PC-3 (cell line): ENCODE data around the gene KNG1. TPM values are rescaled to one million over a fixed set of nuclear protein-coding genes. Genes with fewer than 3 reads are reported as not detected.

Experiments used
- ATAC-seq: fragments of 200-7000 bp; cut with Tn5 transposase; 2 replicates; pipeline ENCODE4 v1.9.1; 2020; ENCODE audit warnings: mild to moderate bottlenecking, moderate library complexity
- BruUV-seq: library from RNA; stranded (reverse); fragments of 400-500 nt; replicated peaks from 2 replicates; lab custom pipeline; 2021; lab: Mats Ljungman, UMichigan
- CTCF ChIA-PET: fragments of 300-600 bp; sonication (Branson Sonifier 250); formaldehyde crosslinking; loops from one replicate; lab custom pipeline; 2022; ENCODE audit warnings: antibody characterized with exemption; lab: Charles Lee
- POLR2A ChIA-PET: fragments of 300-600 bp; sonication (Branson Sonifier 250); formaldehyde crosslinking; loops from one replicate; lab custom pipeline; 2022; ENCODE audit warnings: antibody characterized with exemption; ENCODE audit not compliant: unreplicated experiment; lab: Charles Lee
- DNase-seq: peaks from one replicate; pipeline ENCODE4 v3.0.0-alpha.2; 2015
- H2AFZ ChIP-seq: fragments of 300-600 bp; sonication (generic); 2 replicates; pipeline ENCODE4 v1.6.0; 2016; ENCODE audit warnings: antibody characterized with exemption, low read length
- H3F3A ChIP-seq: fragments of 300-600 bp; sonication (generic); one replicate; pipeline ENCODE4 v1.6.0; 2017; ENCODE audit warnings: antibody characterized with exemption, low read length, control low read depth, mild to moderate bottlenecking; ENCODE audit not compliant: unreplicated experiment
- H3K27ac ChIP-seq: fragments of 300-600 bp; sonication (generic); 2 replicates; pipeline ENCODE4 v1.5.1; 2016; ENCODE audit warnings: mild to moderate bottlenecking, low read length
- H3K27me3 ChIP-seq: fragments of 300-600 bp; sonication (generic); 2 replicates; pipeline ENCODE4 v1.6.1; 2016; ENCODE audit warnings: low read length, mixed read lengths
- H3K36me3 ChIP-seq: fragments of 300-600 bp; sonication (generic); 2 replicates; pipeline ENCODE4 v1.6.1; 2016; ENCODE audit warnings: low read depth, mixed run types, low read length, mixed read lengths
- H3K4me1 ChIP-seq: fragments of 300-600 bp; sonication (generic); 2 replicates; pipeline ENCODE4 v1.5.1; 2016; ENCODE audit warnings: low read length; ENCODE audit not compliant: insufficient read depth
- H3K4me2 ChIP-seq: fragments of 300-600 bp; sonication (generic); 2 replicates; pipeline ENCODE4 v1.6.0; 2016; ENCODE audit warnings: low read length
- H3K4me3 ChIP-seq: fragments of 300-600 bp; sonication (generic); 2 replicates; pipeline ENCODE4 v1.5.1; 2016; ENCODE audit warnings: mild to moderate bottlenecking, low read length, mixed read lengths
- H3K79me2 ChIP-seq: fragments of 300-600 bp; sonication (generic); 2 replicates; pipeline ENCODE4 v1.6.1; 2017; ENCODE audit warnings: low read length, mixed read lengths
- H3K9ac ChIP-seq: fragments of 300-600 bp; sonication (generic); 2 replicates; pipeline ENCODE4 v1.6.0; 2016; ENCODE audit warnings: mild to moderate bottlenecking, low read length
- H3K9me2 ChIP-seq: fragments of 300-600 bp; sonication (generic); replicated peaks from 2 replicates; pipeline ENCODE4 v1.6.1; 2016; ENCODE audit warnings: mixed run types, low read length, mixed read lengths
- H3K9me3 ChIP-seq: fragments of 300-600 bp; sonication (generic); 2 replicates; pipeline ENCODE4 v1.6.1; 2016; ENCODE audit warnings: low read length, mixed read lengths
- H4K20me1 ChIP-seq: fragments of 300-600 bp; sonication (generic); 2 replicates; pipeline ENCODE4 v1.6.1; 2016; ENCODE audit warnings: low read length, mixed read lengths
- CTCF ChIP-seq: fragments of 300-600 bp; sonication (generic); conservative IDR thresholded peaks from 2 replicates; pipeline ENCODE4 v1.5.1; 2017; ENCODE audit warnings: antibody characterized with exemption, low read depth, mild to moderate bottlenecking, low read length
- EZH2 ChIP-seq: fragments of 300-600 bp; sonication (generic); IDR thresholded peaks from one replicate; pipeline ENCODE4 v1.6.1; 2017; ENCODE audit warnings: antibody characterized with exemption, mild to moderate bottlenecking, low read length; ENCODE audit not compliant: unreplicated experiment
- EZH2phosphoT487 ChIP-seq: fragments of 300-600 bp; sonication (generic); IDR thresholded peaks from 2 replicates; pipeline ENCODE4 v1.6.1; 2018; ENCODE audit warnings: mild to moderate bottlenecking, antibody characterized with exemption, low read length, borderline replicate concordance
- intact Hi-C: fragments of 100-400 bp; cut with micrococcal nuclease; formaldehyde crosslinking; loops from 2 replicates; pipeline ENCODE4 v1.9.0; 2023
- total RNA-seq: library from RNA; depleted of rRNA; stranded (reverse); fragments of >200 nt; gene quantifications from 2 replicates; pipeline ENCODE4 v1.2.3, GENCODE V29; 2014

The KNG1 gene
- total RNA-seq, 1 experiment from 2014 or later = not detected

- Histone ChIP-seq H3K27me3 (no peaks in the 10 kb centered on the region), H3F3A (no peaks in the 10 kb centered on the region), H3K36me3 (no peaks in the 10 kb centered on the region), H4K20me1 (no peaks in the 10 kb centered on the region), H3K4me3 (no peak overlapping the region), H3K4me2 (no peak overlapping the region), H3K79me2 (no peaks in the 10 kb centered on the region), H3K27ac (no peak overlapping the region), H3K9me2 (no peaks in the 10 kb centered on the region), H3K9ac (no peak overlapping the region), H2AFZ (no peak overlapping the region), H3K4me1 (no peaks in the 10 kb centered on the region), H3K9me3 (no peaks in the 10 kb centered on the region)
- intact Hi-C loops = no loop called here
- no TSS peak for BruUV-seq
- ATAC-seq = no peak
- DNase-seq = no peak
- ChIA-PET POLR2A (no interaction called here), CTCF (no interaction called here)
- TF ChIP-seq EZH2phosphoT487 (no peak), CTCF (no peak), EZH2 (no peak)
These were observed 15.1 kb downstream of the KNG1 start for GRCh38 chr3:186732169-186732766.

- H3K4me3 ChIP-seq = no peak overlapping the region
- H3K36me3 ChIP-seq = no peaks in the 10 kb centered on the region
- H3K4me1 ChIP-seq = peaks cover 12% of the 10 kb centered on the region
- no peaks in the 10 kb centered on the region for H3K27me3 ChIP-seq
- ChIA-PET CTCF (interaction anchor here (0.7 kb wide), 1 partner anchor 109 kb away, joined by 4 read pairs; no protein-coding TSS in a partner anchor), POLR2A (interaction anchor here (0.5 kb wide), 1 partner anchor 11 kb away, joined by 8 read pairs; no protein-coding TSS in a partner anchor)
- BruUV-seq = no TSS peak
- no peak overlapping the region for H3K27ac ChIP-seq
- intact Hi-C loops = no loop called here
- no peaks in the 10 kb centered on the region for H3F3A ChIP-seq
- DNase-seq (peak; percentile 30), ATAC-seq (peak; percentile 76)
- H3K9me3 ChIP-seq = no peaks in the 10 kb centered on the region
- H2AFZ ChIP-seq = no peak overlapping the region
- no peak overlapping the region for H3K9ac ChIP-seq
- H3K4me2 ChIP-seq = peak overlapping the region; percentile 29
- TF ChIP-seq EZH2 (no peak), CTCF (no peak), EZH2phosphoT487 (no peak)
- no peaks in the 10 kb centered on the region for H3K9me2 ChIP-seq
- no peaks in the 10 kb centered on the region for H4K20me1 ChIP-seq
- no peaks in the 10 kb centered on the region for H3K79me2 ChIP-seq
These were observed 25.6 kb downstream of the KNG1 start for GRCh38 chr3:186742618-186743380.

- intact Hi-C loops = no loop called here
- ATAC-seq = no peak
These were observed 26.5 kb downstream of the KNG1 start for GRCh38 chr3:186743666-186744065.

More at GRCh38 chr3:186743666-186744065, 26.5 kb downstream of the KNG1 start:
- H3K27me3 ChIP-seq = no peaks in the 10 kb centered on the region
- H3K79me2 ChIP-seq = no peaks in the 10 kb centered on the region
- no peaks in the 10 kb centered on the region for H3K9me2 ChIP-seq
- no peak for TF ChIP-seq CTCF
- no peak for TF ChIP-seq EZH2phosphoT487
- TF ChIP-seq EZH2 = no peak
- no peak overlapping the region for H3K9ac ChIP-seq
- BruUV-seq = no TSS peak
- no peaks in the 10 kb centered on the region for H3K36me3 ChIP-seq
- ChIA-PET CTCF (no interaction called here), POLR2A (no interaction called here)
- H2AFZ ChIP-seq = no peak overlapping the region
- no peaks in the 10 kb centered on the region for H3K9me3 ChIP-seq
- no peak for DNase-seq
- no peak overlapping the region for H3K4me2 ChIP-seq
- H4K20me1 ChIP-seq = no peaks in the 10 kb centered on the region
- no peak overlapping the region for H3K27ac ChIP-seq
- peaks cover 12% of the 10 kb centered on the region for H3K4me1 ChIP-seq
- no peak overlapping the region for H3K4me3 ChIP-seq
- no peaks in the 10 kb centered on the region for H3F3A ChIP-seq
